HG03457 (cell line): Measurements from ENCODE around the gene XYLT1.
"Not testable (repeated sequence)": the region's sequence is repeated elsewhere in the genome, so short reads cannot be mapped to it uniquely, and the experiment has no call there.

Experiments
- ATAC-seq: cut with Tn5 transposase; IDR thresholded peaks from one replicate; pipeline ENCODE4 v1.9.1; 2021; ENCODE audit warnings: moderate number of reproducible peaks; ENCODE audit not compliant: unreplicated experiment

XYLT1 gene

GRCh38 chr16:17316005-17316404 is 154.8 kb downstream of the XYLT1 start:
- no peak for ATAC-seq

DNA sequence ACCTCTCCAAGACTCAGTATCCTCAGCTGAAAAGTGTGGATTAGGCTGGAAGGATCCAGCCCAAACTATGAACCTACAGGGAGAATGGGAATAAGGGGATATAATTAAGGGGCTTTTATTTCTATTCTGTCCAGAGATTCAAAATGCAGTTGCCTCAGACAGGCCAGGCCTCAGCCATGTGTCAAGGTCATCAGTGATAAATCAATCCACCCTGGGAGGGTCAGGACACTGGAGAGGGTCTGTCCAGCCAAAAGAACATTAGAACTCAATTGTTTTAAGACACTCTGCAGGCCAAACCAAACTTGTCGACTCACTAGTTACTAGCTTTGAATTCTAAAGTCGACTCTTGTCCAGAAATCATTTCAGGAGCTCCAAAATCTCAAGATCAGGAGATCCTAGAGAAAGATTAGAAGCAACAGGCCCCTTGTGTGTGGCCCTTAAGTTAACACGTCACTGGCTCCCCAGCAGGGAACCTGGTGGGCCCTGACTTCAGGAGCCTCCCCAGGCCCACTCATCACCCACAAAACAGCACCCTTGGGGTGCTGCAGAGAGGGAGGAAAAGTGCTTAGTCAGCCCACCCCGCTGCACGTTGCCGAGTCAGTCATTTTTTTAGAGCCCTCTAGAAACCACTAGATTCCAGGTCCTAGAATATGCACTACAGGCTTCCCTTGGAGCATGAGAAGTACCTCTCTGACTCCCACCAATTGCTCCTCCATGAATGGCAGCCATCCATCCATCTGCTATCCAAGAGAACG is 156.8 kb downstream of the XYLT1 start:
- no peak for ATAC-seq

DNA sequence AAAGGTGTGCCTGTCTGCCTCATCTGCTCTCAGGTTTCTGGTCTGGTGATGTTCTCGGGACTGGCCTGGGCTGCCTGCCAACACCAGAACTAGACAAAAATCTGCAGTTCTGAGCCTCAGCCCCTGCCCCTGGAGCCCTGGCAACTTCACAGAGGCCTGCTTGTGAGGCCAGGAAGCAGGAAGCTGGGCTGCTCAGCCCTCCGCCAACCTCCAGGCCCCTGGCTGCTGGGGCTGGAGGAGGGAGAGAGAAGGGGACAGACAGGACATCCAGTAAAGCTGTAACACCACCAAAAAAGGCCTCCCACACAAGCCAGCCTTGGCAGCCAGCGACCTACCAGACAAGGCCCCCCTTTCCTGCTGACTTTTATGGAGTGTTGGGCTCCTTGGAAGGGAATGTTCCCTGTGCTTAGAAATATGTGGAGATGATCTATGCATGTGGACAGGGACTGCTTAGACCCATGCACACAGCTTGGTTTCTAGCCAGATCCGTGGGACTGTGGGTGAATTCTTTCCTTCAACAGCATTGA is 157.6 kb downstream of the XYLT1 start:
- no peak for ATAC-seq

- ATAC-seq = no peak
These were observed 158.6 kb downstream of the XYLT1 start for GRCh38 chr16:17312094-17312710.

GRCh38 chr16:17311333-17312093 is 159.2 kb downstream of the XYLT1 start:
- no peak for ATAC-seq

DNA sequence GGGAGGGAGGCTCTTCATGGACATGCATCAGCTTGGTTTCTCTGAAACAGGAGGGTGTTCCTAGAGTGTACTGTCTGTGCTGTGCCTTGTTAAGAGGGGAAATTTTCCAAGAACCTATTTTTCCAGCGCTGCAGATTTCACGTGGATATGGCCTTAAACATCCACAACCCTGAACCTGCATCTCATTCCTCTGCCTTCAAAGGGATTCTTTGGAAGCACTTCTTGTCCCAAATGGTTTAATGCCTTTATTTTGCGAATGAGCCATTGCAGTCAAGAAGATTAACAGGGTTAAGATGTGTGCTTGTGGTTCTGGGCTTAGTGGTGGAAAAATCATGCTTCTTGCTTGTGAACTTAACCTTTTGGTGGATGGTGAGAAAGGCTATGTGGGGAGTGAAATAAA is 161.2 kb downstream of the XYLT1 start:
- no peak for ATAC-seq

DNA sequence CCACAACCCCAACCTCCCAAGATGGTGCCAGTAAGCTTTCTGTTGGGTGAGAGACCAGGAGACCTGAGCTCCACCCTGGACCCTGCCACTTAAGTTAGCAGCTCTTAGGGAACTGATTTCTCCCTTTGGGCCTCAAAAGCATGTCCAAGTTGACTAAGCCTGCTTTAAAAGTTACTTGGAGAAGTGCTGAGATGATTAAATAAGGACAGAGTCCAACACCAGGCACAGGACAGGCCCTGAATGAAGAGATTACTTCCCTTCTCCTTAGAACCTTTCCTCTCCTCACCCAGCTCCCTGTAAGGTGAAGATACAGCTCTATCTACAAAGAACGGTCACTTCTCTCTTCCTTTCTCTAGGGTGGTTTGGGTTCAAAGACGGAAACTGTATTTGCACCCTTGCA is 162.6 kb downstream of the XYLT1 start:
- ATAC-seq = no peak

GRCh38 chr16:17307504-17307903 is 163.3 kb downstream of the XYLT1 start:
- no peak for ATAC-seq

DNA sequence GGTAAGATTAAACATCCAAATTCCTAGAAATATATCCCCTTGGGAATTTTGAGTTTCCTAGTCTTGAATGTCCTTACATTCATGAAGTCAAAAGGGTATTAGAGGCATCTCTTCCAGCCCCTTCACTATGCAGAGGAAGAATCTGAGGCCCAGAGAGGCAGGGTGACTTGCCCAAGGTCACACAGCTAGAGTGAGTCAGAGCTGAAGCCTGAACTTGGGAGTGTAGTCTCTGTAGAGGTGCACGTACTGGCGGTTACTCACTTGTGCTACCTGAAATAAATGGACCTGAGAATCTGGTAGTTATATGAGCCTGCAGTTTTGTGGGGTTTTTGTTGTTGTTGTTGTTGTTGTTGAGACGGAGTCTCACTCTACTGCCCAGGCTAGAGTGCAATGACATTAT is 164.0 kb downstream of the XYLT1 start:
- no peak for ATAC-seq

DNA sequence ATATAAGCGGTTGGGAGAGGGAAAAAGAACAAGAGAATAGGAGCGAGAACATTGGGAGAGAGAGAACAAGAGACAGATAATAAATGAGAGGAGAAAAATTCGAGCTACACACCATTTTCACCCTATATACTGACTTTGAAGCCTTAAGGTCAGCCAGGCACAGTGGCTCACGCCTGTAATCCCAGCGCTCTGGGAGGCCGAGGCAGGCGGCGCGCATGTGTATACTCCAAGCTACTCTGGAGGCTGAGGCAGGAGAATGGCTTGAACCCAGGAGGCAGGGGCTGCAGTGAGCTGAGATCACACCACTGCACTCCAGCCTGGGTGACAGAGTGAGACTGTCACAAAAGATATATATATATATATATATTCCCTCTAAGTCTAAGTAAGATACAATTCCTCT is 164.5 kb downstream of the XYLT1 start:
- ATAC-seq = not testable (repeated sequence)

- ATAC-seq = no peak
These were observed 165.1 kb downstream of the XYLT1 start for GRCh38 chr16:17305694-17306093.

GRCh38 chr16:17304491-17305119 is 166.2 kb downstream of the XYLT1 start:
- ATAC-seq = no peak

DNA sequence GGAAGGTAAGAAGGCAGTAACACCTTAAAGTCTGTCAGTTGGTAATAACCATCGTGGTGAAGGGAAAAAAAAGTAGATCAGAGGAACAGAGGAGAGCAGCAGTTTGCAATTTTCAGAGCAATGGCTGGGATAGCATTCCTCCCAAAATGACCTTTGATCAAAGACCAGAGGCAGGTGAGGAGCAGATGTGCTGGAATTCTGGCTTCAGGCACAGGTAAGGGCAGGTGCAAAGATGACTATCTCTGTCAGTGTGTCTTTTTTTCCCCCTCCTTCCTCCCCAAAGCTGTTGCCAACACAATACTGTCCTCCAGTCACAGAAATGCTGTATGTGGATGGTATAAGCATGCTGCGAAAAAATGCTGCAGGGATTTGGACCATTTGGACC is 166.7 kb downstream of the XYLT1 start:
- no peak for ATAC-seq

DNA sequence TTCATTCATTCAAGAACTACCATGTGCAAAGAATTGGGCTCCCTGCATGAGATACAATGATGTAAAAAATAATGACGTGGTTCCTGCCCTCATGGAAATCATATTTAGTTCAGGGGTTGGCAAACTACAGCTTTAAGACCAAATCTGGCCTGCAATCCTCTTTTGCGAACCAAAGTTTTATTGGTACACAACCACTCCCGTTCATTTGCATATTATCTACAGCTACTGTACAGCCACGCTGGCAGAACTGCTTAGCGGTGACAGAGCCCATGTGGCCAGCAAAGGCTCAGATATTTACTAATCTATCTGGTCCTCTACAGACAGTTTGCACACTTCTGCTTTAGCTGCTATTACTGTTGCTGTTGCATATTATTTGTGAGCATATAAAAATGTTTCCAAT is 167.7 kb downstream of the XYLT1 start:
- ATAC-seq = no peak

- ATAC-seq = no peak
These were observed 168.1 kb downstream of the XYLT1 start for GRCh38 chr16:17302620-17303019.

DNA sequence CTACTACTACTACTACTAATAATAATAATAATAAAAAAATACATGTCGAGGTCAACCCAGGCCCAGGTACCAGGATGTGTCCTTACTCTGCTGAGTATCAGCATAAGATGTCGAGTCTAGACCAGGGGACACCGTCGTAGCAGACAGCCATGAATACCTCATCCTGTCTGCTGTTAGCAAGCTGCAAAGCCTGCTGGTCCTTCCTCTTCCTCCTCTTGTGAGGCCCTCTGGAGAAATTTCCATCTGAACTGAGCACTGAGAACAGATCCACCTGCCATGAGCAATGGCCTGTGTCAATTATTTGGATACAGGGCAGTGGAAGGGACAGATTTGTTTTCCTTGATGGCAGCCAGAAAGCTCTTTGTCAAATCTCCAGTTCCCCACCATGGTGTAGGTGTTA is 168.5 kb downstream of the XYLT1 start:
- ATAC-seq = no peak

- ATAC-seq = peak; percentile 80
These were observed 169.1 kb downstream of the XYLT1 start for GRCh38 chr16:17301593-17302135.

DNA sequence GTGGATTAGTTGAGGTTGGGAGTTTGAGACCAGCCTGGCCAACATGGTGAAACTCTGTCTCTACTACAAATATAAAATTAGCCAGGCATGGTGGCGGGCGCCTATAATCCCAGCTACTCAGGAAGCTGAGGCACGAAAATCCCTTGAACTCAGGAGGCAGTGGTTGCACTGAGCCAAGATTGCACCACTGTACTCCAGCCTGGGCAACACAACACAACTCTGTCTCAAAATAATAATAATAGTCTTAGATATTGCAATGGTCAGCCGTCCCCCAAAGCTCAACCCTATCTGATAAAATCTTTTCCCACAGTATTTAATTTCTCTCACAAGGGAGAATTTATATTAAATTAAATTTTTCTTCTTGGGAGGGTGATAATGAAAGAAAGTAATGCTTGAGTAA is 169.6 kb downstream of the XYLT1 start:
- ATAC-seq = no peak

GRCh38 chr16:17299790-17300189 is 171.0 kb downstream of the XYLT1 start:
- no peak for ATAC-seq

- ATAC-seq = no peak
These were observed 172.5 kb downstream of the XYLT1 start for GRCh38 chr16:17298238-17298637.

DNA sequence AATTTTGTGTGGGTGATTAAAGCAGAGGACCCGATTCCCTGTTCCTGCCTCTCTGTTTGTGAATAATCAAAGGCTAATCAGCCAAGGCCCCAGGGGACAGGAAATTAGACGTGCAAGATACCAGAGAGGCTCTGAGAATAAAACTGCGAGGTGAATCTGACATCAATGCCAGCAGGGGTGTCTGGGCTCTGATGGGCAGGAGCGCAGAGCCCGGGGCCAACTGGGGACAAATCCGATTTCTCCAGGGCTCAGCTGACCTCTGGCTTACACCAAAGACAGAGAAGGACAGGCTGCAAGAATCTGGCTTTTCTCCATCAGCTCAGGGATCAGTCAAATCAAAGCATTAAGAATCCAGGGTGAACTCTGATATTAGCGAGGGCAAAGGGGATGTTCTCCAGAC is 174.3 kb downstream of the XYLT1 start:
- ATAC-seq = no peak
